ENCODE data around the gene PANX3. TPM values are rescaled to one million over a fixed set of nuclear protein-coding genes. Genes with fewer than 3 reads are reported as not detected.

PANX3 gene
- total and polyA plus RNA-seq, 10 of the 15 experiments (the other 5 are each of a cell fraction or from before 2014, with no cell fraction given) = not detected

DNA sequence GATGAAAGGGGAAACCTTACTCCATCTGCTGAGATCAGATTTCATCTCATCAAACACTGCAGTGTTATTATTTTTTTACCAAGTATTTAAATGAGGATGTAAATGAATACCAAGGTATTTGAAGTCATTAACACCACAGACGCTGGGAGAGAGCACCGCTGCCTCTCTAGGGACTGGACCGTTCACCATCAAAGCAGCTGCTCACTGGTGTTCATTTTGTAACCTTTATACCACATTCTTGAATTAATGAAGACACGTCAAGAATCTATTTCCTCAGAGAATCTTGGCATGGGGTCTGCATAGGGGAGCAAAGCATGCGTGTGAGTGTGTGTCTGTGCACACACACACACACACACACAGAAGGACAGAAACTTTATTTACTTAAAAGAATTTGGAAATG is 46.7 kb downstream of the PANX3 start (continued):
- no peak for TF ChIP-seq MEF2B (IDR thresholded peaks at IDR 0.05; ENCODE audit: partially characterized antibody, poor library complexity, severe bottlenecking)
- no peak for TF ChIP-seq NFIC (IDR thresholded peaks at IDR 0.05; ENCODE audit: low read depth, low read length)
- TF ChIP-seq, protein P1, sequence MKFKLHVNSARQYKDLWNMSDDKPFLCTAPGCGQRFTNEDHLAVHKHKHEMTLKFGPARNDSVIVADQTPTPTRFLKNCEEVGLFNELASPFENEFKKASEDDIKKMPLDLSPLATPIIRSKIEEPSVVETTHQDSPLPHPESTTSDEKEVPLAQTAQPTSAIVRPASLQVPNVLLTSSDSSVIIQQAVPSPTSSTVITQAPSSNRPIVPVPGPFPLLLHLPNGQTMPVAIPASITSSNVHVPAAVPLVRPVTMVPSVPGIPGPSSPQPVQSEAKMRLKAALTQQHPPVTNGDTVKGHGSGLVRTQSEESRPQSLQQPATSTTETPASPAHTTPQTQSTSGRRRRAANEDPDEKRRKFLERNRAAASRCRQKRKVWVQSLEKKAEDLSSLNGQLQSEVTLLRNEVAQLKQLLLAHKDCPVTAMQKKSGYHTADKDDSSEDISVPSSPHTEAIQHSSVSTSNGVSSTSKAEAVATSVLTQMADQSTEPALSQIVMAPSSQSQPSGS (IDR thresholded peaks at IDR 0.05; ENCODE audit: low read length) = no peak
- TF ChIP-seq ZNF622 (IDR thresholded peaks at IDR 0.05) = no peak
- TF ChIP-seq, protein P2, sequence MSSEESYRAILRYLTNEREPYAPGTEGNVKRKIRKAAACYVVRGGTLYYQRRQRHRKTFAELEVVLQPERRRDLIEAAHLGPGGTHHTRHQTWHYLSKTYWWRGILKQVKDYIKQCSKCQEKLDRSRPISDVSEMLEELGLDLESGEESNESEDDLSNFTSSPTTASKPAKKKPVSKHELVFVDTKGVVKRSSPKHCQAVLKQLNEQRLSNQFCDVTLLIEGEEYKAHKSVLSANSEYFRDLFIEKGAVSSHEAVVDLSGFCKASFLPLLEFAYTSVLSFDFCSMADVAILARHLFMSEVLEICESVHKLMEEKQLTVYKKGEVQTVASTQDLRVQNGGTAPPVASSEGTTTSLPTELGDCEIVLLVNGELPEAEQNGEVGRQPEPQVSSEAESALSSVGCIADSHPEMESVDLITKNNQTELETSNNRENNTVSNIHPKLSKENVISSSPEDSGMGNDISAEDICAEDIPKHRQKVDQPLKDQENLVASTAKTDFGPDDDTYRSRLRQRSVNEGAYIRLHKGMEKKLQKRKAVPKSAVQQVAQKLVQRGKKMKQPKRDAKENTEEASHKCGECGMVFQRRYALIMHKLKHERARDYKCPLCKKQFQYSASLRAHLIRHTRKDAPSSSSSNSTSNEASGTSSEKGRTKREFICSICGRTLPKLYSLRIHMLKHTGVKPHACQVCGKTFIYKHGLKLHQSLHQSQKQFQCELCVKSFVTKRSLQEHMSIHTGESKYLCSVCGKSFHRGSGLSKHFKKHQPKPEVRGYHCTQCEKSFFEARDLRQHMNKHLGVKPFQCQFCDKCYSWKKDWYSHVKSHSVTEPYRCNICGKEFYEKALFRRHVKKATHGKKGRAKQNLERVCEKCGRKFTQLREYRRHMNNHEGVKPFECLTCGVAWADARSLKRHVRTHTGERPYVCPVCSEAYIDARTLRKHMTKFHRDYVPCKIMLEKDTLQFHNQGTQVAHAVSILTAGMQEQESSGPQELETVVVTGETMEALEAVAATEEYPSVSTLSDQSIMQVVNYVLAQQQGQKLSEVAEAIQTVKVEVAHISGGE (CRISPR knock-in tag; IDR thresholded peaks at IDR 0.05) = no peak

DNA sequence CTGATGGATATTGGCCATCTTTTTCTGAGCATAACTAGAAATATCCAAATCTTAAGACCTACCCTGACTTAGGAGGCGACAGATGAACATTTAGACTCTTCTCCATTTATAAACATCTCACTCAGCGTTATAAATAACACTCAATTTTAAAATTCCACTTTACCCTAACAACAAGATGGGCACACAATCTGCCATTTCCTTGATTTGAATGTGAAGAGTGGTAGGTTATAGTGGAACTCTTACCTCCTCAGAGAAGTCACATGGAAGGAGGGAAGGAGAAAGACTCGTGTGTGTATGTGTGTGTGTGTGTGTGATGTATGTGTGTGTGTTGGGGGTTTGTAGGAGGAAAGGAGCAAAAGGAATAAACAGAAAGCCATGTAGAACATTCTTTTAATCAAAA is 47.3 kb downstream of the PANX3 start:
- Histone ChIP-seq H2AFZ (ENCODE audit: control insufficient read depth, low read depth, low read length) (no peak overlapping the region), H4K20me1 (ENCODE audit: control insufficient read depth, insufficient read depth) (no peaks in the 10 kb centered on the region), H3K79me2 (ENCODE audit: control insufficient read depth, insufficient read depth, low read length) (no peaks in the 10 kb centered on the region), H3K4me2 (ENCODE audit: control insufficient read depth, insufficient read depth) (no peak overlapping the region), H3K4me3 (no peak overlapping the region), H3K27me3 (replicated peaks in 1 of 2; ENCODE audit: control insufficient read depth in 2 of 2, insufficient read depth in 2 of 2, low read length in 1 of 2) (no peaks in the 10 kb centered on the region), H3K36me3 (ENCODE audit: control insufficient read depth in 2 of 2, insufficient read depth in 2 of 2, low read length in 1 of 2) (no peaks in the 10 kb centered on the region), H3K4me1 (ENCODE audit: control insufficient read depth, insufficient read depth, low read length) (no peaks in the 10 kb centered on the region), H3K9ac (ENCODE audit: control insufficient read depth, insufficient read depth, low read length) (no peak overlapping the region), H3K27ac (ENCODE audit: control insufficient read depth, insufficient read depth) (no peak overlapping the region), H3K9me3 (replicated peaks; ENCODE audit: control insufficient read depth, insufficient read depth, low read length) (no peaks in the 10 kb centered on the region)
- POLR2A ChIA-PET = no interaction called here
- RAD21 ChIA-PET (ENCODE audit: unreplicated experiment) = no interaction called here
- SMC1A ChIA-PET (ENCODE audit: uncharacterized antibody, unreplicated experiment) = no interaction called here
- no peak for TF ChIP-seq PAX5 (IDR thresholded peaks at IDR 0.05; ENCODE audit: borderline replicate concordance, low read depth, low read length)
- TF ChIP-seq MEF2B (IDR thresholded peaks at IDR 0.05; ENCODE audit: partially characterized antibody, poor library complexity, severe bottlenecking) = no peak
- TF ChIP-seq LARP7 (IDR thresholded peaks at IDR 0.05) = no peak
- TF ChIP-seq FOXM1 (IDR thresholded peaks at IDR 0.05; ENCODE audit: low read depth, low read length) = no peak
- DNase-seq (ENCODE audit: low read depth, low spot score) (no peak), FAIRE-seq (no peak), ATAC-seq (no peak)
- CTCF ChIA-PET = interaction anchor here (0.7 kb wide), 1 partner anchor 10 kb away, joined by 4 read pairs; no protein-coding TSS in a partner anchor
- 65% methylated on average over 3 of the region's 3 CpGs for WGBS (ENCODE audit: insufficient coverage, insufficient replicate concordance, low lambda C conversion rate, missing lambda C conversion rate)
- no TSS peak for BruUV-seq (replicated peaks)
- intact Hi-C loops (cut with micrococcal nuclease; ENCODE audit: unreplicated experiment) (no loop called here), in situ Hi-C loops (cut with MboI) (no loop called here)

Data from GM12878 (cell line).